NCI-H2081 treated with DMSO at 0.1 percent for 48 hours (cell line): ENCODE data around the gene PTPN3.

Source experiments
- DNase-seq: peaks from one replicate; lab custom pipeline; 2025; lab: John Stamatoyannopoulos, UW

PTPN3 gene

DNA sequence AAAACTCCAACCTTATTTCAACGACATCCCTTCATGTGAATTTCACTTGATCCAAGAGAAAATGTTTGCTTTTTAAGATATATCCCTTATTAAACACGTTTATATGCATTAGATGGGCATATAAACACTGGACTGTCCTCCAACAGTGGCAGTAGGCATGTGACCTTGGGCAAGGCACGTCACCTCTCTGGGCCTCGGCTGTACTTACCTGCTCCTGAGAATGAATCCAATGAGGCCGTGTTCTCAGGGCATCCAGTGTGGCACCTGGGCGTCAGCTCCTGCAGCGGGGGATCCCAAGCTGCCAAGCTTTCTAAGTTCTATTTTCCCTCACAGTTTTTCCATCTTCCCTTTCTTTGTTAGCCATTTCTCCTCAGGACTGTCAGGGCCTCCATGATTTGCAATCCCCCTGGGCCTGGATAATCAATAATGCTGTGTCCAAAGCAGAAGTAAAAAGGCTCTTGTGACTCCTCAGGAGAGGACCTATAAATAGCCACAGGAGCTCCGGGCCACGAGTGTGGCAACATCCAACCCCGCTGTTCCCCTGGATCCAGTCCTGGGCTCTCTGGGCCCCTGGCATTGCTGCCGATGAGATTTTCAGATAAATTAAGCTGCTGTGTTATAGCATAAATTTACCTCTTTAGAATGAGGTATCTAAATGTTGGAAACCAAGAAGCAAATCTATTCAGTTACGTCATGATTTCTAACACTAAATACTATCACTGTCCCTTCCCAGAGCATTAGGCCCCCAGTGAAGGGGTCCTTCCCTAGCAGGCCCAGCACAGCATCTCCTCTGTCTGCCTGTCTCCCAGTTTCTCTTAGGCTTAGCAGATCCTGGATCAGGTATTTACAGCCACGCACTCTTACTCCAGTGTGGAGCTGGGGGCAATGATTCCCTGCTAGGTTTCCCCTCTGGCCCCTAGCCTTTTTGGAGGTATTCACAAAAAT lies 76.8 kb downstream of the PTPN3 start:
- DNase-seq, result no peak

DNA sequence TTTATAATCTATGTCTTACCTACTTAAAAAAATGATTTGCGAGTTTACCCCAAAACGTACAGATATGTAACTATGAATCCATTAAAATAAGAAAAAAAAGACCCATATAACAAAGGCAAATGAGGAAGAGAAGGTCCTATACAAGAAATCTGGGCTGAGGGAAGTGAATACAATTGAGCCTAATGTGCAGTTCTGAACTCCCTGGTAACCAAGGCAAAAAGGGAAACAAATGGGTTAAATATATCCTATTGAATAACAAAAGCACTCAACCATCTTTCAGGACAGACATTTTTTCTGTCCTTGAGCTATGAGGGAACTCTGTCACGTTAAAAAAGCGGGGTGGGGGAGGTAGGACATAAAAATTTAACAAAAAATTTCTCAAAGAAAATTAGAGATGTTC lies 78.6 kb downstream of the PTPN3 start:
- no peak for DNase-seq

DNA sequence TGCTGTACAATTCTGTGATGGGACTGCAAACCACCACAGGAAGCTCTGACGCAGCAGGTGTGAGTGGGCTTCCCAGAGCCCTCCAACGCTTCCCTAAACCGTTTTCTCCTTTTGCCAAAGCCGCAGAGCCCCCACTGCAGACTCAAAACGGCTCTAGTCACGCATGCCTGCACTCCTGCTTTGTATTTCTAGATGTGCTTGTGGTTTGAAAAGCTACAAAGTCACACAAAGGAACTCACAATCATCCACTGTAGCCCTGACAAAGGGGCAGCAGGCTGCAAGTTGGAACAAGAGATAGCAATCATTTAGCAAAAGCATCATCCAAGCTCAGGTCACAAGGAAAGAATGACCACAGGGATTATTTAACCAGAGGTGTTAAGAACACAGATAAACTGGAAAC lies 79.3 kb downstream of the PTPN3 start:
- no peak for DNase-seq

DNA sequence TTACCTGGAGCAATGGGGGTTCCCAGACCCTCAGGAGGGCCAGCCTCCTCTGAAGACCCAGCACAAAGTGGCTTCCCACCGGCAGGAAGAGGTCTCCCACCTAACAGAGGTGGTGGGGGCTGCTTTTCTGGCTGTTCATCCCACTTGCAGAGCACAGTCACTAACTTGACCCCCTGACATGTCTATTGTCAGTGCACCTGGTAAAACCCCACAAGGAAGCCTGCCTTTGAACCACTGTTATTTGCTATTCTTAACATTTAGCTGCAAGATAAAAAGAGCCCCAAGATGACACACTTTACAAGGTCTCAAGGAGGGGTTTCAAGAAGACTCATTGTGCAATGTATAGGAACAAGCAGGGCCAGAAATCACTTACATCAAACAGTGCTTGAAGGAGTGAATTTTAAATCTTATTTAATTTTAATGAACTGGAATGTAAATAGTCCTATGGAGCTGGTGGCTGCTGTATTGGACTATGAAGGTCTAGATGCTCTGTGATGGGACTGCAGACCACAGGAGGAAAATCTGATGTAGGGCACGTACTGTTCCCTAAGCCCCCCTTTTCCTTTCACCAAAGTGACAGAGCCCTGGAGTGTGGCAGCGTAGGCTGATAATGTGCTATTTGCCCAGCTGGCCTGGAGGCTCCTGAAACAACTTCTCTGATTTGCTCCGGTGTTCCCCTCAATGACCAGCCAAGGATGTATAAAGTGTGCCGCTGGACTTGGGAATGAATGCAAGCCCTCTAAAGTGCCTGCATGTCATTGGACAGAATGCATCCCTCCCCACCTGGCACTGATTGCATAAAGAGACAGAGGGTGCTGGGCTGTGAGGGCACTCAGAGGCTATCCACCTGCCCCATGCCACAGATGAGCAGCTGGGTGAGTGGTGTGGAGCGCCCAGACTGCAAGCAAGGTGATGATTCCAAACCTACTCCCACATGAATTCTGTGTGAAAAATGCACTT lies 80.2 kb downstream of the PTPN3 start:
- no peak for DNase-seq

DNA sequence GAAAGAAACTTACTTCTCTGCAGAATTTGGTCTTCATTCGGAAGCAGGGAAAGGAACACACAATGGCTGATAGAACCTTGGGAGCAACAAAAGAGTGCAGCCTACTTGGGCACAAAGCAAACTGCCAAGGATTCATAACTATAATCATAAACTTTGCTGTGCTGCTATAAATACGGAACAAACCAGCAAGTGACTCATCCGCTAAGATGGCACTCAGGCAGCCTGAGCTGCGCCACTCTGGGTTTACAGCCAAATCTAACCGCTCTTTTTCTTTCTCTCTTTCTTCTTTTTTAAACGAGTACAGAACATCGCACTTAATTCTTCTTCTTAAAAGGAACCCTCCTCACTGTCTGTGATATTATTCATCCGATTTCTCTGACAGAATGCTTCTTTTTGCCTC lies 81.1 kb downstream of the PTPN3 start:
- DNase-seq, result no peak

DNA sequence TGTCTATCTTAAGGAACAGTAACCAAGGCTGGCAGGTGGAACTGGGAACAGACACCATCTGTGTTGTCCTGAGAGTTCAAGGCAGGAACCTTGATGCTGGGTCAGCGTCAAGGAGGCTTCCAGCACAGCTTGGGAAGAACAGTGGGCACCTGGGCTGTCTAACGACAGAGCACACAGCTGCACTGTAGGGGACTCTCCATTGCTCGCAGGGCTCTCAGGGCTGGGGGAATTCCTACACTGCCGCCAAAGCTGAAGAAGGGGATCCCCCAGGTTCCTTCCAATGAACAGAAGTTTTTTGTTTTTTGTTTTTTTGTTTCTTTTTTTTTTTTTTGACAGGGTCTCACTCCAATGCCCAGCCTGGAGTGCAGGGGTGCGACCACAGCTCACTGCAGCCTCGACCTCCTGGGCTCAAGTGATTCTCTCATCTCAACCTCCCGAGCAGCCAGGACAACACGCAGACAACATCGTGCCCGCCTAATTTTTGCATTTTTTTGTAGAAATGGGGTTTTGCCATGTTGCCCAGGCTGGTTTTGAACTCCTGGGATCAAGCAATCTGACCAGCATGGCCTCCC lies 81.9 kb downstream of the PTPN3 start:
- no peak for DNase-seq

DNA sequence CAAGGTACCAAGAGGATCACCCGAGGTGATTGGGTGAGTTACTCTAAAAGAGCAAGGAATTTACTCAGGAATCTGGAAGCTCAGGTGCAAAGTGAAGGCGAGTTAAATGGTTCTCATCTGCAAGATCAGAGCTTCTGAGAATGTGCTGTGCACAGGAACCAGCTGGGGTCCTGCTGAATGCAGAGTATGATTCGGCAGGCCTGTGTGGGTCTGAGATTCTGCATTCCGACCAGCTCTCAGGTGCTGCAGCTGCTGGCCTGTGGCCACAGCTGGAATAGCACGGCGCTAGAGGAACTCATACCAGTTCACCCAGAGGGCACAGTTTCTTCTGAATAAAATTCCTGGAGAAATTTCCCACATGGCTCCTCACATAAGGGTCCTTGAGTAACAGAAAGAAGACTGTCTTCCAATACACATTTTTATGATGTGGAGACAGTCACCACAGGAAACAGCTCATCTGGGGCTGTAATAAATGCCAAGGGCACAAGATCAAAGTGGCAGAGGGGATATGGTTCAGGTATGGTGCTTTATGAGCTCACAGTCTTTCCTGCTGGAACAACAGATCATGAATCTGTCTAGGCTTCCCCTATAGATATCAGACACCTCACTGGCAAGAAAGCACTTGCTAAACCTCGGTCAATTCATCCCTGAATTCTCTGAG lies 83.9 kb downstream of the PTPN3 start:
- DNase-seq, result no peak

DNA sequence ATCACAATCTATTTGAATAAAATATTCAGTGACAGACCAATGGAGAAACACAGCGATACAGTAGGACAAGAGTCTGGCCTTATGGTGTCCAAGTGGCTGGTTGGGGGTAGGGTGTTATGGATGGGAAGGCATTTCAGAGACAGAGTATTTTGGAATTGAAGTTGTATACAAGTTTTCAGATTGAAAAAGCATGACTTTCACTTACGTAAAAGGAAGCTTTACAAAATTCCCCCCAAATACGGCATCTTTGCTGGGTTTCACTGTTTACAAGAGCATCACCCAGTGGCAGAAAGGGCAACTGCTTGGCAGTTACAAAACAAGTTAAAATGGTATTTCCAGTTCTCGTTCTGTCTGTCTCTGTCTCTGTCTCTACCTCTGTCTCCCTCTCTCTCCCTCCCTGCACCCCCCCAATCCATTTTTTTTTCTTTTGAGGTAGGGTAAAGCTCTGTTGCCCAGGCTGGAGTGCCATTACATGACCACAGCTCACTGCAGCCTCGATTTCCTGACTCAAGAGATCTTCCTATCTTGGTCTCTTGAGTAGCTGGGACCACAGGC lies 86.2 kb downstream of the PTPN3 start:
- no peak for DNase-seq

DNA sequence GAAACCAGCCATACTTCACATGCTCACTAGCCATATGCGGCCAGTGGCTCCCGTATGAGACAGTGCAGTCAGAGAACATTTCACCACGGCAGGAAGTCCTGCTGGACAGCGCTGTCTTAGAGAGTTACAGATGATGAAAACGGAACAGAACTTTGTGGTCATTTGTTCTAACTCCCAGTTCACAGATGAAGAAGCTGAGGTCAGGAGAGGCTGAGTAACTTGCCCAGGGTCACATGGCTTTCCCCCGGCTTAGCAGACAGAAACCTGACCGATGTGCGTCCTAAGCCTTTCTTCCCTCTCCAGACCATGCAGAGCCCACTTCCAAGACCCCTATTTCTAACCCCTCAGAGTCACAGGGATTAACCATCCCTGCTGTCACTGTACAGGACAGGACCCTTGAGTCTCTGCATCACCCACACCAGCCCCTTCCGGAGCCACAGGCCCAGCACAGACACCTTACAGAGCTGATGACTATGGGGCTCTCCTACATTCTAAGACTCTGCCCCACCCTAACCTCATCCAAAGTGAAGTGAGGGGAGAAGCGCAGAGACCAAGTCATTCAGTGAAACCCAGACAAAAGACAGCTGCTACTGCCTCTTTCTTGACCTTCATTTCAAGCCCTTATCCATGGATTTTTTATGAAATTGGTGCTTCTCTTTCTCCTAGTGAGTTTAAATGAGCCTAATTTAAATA lies 86.9 kb downstream of the PTPN3 start:
- no peak for DNase-seq

DNA sequence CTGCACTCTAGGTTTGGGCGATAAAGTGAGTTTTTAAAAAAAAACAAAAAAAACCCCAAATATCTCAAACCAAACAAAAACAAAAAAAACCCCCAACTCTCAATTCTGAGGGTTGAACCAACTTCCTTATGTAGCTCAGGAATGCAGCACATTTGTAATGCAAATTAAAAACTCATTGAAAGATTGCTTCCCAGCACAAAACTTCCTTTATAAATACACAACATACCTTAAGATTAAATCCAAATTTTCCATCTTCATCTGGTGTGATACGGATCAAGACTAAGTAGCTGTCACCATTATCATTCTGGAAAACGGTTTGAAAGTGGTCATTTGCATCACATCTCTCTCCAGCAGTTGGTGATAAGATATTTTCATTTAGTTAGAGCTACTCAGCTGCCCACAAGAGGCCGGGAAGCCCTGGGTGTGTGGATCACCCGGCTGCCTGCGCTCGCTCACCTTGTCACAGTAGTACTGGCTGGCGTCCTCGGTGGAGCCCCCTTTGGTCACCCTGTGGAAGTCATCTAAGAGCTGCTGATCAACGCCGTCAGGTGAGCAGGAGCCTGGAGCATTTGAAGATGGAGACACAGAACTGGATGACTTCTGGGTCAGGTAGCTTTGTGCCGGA lies 88.2 kb downstream of the PTPN3 start:
- no peak for DNase-seq

DNA sequence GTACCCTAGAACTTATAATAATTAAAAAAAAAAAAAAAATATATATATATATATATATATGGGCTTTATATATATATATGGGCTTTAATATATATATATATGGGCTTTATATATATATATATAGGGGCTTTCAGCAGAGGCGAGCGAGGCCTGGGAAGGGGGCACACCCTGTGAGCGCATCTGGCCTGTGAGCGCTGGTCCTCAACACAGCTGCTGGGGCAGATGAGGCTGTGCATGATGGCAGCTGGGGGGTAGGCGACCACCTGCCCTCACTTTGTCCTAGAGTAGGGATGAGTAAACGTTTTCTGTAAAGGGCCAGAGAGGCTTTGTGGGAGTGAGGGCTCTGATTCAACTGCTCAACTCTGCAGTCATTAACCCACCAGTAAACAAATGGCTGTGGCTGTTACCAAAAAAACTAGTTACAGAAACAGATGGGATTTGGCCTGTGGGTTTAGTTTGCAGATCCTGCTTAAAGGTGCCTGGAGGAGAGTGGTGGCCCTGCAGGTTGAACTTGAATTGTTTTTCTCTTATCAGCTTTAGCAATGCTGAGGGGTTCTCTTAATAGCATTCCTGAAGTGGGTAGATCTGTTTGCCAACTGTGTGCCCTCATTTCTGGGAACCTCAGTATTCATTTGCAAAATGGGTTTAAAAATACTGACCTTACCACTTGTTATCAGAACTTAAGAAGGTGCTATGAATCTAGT lies 89.2 kb downstream of the PTPN3 start:
- DNase-seq, result no peak

DNA sequence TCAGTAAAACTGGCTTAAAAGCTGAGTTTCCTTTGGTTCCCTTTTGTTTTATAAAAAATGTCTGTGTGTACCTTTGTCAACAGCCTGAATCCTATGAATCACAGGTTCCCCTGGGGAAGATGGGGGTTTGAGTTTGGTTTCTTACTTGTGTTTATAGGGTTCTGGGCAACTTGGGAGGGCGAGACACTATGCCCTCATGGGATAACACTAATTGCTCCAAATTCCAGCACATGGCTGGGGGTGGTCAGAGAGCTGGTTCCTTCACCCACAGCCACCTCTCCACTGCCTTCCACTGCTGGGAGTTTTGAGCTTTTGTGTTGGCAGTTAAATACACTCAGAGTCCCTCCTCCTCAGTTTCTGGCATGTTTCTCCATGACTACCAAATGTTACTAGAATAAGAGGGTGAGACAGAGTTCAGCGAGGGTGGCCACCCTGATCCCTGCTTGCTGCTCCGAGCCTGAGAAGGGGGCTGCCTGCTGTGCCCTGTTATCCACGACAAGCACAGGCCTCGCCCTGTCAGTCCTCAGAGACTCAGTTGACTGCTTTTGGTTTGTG lies 94.3 kb downstream of the PTPN3 start:
- no peak for DNase-seq

DNA sequence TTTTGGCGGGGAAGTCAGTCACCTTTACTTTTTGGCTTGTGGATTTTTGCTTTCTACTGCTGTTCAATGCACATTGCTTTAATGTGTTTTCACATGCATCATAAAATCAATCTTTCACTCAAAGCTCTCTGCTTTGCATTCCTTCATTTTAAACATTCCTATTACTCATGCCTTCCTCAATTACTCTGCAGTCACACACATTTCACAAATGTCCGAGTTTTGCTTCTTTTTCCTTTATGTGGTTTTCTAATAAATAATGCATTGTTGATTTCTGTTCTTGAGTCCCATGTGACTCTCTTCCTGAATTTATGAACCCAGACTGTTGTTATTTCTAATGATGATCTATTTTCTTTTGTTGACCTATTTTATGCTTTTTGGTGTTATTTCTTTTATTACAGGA lies 95.0 kb downstream of the PTPN3 start:
- DNase-seq, result no peak

DNA sequence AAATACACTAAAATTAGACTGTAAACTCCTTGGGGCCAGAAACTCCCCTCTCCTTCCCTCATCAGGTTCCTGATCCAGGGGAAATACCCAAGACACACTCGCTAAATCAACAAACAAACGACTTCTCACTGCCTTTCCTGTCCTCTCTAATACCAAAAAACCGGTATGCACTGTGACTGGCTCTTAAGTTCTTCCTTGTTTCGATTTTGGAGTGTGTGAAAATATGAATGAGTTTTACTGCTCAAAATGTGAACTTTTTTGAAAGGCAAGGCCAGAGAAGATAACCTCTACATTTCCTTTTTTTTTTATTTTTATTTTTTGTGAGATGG lies 96.2 kb downstream of the PTPN3 start:
- DNase-seq, result no peak

DNA sequence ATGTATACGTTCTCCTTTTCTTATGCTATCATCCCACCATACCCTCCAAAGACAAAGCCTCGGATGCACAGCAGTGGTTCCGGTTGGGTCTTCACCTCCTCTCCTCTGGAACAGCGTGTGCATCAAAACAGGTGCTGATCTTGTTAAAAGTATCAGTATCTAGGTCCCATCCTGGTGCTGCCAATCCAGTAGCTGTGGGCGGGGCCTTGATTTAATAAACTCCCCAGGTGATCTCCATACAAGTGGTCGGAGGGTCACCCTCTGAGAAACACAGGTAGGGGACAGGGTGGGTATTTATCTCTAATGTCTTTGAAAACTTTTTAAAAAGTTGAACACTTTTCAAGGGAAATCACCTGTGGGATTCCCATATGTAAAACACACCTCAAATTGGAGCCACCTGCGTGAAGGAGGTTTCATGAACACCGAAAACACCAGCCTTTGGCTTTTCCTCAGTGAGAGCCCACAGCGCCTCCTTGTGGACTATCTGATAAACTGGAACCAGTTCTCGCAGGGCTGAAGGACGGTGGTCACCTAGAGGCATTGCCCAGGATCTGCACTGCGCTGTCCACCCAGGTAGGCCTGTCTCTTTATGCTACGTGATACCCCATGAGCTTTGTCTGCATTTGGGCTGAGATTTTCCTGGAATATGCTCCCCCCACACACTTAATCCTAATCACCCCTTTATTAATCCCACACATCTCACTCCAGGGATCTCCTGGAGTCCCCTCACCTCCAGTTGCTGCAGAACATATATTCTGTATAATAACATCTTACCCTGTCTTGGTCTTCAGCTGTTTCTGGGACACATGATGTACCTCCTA lies 96.7 kb downstream of the PTPN3 start:
- DNase-seq, result no peak

DNA sequence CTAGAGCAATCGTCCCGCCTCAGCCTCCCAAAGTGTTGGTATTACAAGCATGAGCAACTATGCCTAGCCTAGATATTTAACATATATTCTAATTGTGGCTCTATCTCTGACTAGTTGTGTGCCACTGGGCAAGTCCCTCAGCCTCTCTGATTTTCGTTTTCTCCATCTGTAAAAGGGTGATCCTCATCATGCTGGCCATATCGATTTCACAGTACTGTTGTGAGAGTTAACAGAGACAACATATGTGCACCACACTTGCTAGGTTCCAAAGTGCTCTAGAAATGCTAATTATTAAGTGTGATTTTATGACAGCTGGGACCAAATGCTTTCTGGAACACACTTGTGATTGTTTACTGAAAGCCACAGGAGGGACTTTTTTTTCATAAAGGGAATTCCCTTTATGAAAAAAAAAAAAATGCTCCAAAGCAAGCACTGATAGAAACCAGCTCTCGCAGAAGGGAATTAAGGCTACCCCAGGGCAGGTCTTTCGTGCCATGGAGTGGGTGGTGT lies 98.8 kb downstream of the PTPN3 start:
- no peak for DNase-seq

DNA sequence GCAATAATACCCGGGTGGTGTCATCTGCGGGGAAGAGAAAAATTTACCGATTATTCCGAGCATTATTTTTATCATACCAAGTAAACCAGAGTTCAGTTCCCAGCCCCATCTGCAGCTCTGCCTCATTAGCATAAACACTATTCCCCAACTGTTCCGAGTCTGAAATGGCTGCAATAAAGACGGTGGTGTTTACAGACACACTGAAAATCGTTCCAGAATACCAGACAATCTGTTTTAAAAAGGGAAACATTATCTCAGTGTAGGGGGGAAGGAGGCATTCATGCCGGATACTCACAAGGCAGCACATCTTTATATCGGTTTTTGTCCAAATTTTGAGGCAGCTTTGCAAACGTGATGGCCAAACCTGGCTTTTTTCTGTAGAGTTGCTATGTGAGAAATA lies 106.9 kb downstream of the PTPN3 start:
- DNase-seq, result no peak

DNA sequence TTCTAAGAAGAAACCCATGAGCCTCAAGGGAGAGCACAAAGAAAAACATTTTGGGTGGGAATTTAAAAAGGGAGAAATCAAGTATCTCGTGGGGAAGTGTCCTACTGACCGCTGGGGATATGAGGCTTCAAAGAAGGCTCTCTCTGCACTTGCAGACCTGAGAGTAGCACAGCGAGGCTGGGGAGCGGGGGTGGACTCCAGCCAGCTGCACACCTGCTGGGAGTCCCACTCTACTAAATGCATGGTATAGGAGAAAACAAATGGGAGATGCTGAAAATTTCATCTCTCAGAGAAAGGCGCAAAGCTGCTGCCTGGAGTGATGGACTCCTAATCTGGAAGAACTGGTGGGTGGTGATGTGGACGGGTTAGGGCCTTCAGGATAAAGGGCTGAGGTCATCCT lies 110.3 kb downstream of the PTPN3 start:
- DNase-seq, result no peak

DNA sequence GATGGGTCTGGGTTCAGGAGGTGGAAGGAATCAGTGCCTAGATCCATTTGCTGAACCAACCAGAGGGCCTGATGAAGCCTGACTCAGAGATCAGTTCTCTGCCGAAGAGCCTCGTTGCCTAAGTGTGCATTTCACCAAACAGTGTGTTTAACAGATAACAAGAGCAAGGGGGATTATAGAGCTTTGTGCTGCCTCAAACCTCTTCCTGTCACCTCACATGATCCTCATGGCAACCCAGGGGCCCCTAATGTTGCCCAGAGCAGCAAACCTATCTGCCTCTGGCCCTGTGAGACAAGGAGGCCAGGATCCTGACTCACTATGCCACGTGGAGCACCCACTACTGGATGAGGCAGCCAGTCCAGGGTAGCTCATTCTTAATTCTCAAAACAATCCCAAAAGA lies 110.9 kb downstream of the PTPN3 start:
- DNase-seq, result no peak
